Stimulated activated CD4-positive, alpha-beta T cell treated with anti-CD3 and anti-CD28 coated beads, Interleukin-2, amount 100 ng/mL, for 4 hours (primary cell): ENCODE data around the gene FIGNL2.

ENCODE experiments used
- DNase-seq: peaks from one replicate; pipeline ENCODE4 v3.0.0-alpha.2; 2020; ENCODE audit warnings: low read depth

The FIGNL2 gene

GRCh38 chr12:51874000-51874399, 25.5 kb upstream of the FIGNL2 start:
- no peak for DNase-seq

- no peak for DNase-seq
These were observed 24.9 kb upstream of the FIGNL2 start for GRCh38 chr12:51873251-51873994.

GRCh38 chr12:51872689-51872981, 24.1 kb upstream of the FIGNL2 start:
- no peak for DNase-seq

DNA sequence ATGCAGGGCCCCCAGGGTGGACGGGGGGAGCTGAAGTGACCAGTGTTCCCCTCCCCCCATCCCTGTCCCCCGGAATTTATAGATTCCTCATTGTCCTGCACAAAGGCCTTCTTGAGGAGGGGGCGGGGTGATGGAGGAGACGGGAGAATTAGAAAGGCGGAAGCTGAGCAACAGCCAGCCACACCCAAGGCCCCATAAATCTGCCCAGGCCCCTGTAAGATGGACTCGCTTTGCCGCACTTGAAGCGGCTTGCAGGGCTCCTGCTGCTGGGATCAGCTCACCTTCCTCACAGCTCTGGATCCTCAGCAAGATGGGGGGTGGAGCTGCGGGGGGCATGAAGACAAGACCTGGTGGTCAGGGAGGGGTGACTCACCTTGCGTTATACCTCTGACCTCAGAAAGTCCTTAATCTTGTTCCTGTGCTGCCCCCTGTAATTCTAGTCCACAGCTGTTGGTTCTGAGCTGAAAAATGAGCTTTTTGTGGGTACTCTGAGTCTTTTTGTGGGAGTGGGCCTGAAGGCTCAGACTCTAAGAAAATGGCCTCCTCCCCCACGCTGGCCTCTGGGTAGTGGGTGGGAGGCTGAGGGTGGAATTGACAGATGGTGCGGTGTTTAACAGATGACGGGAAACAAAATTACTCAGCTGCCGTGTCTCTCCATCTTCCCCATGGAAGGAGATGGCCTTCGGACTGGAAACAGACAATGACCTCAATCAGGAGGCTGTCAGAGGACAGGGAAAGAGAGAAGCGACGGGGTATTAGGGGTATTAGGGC, 23.6 kb upstream of the FIGNL2 start:
- DNase-seq, result no peak

- DNase-seq, result no peak
These were observed 22.6 kb upstream of the FIGNL2 start for GRCh38 chr12:51871126-51871525.

- DNase-seq, result no peak
These were observed 22.0 kb upstream of the FIGNL2 start for GRCh38 chr12:51870504-51870903.

DNA sequence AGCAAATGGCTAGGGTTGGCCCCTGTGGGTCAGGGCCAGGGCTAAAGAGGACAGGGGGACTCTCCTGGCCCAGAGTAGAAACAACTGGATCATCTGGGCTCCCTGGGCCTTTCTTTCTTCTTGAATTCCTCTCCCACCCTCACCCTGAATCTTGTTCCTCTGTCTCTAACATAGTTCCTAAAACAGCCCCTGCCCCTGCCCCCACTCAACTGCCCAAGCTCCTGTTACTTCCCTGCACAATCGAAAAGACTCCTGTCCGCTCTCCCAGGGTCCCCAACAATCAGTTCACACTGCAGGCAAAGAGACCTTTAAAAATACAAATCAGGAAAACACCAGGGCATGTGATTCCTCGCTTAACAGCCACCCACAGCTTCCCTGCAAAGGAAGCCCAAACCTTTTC, 21.4 kb upstream of the FIGNL2 start:
- DNase-seq, result no peak

GRCh38 chr12:51869496-51869865, 21.0 kb upstream of the FIGNL2 start:
- DNase-seq, result no peak

DNA sequence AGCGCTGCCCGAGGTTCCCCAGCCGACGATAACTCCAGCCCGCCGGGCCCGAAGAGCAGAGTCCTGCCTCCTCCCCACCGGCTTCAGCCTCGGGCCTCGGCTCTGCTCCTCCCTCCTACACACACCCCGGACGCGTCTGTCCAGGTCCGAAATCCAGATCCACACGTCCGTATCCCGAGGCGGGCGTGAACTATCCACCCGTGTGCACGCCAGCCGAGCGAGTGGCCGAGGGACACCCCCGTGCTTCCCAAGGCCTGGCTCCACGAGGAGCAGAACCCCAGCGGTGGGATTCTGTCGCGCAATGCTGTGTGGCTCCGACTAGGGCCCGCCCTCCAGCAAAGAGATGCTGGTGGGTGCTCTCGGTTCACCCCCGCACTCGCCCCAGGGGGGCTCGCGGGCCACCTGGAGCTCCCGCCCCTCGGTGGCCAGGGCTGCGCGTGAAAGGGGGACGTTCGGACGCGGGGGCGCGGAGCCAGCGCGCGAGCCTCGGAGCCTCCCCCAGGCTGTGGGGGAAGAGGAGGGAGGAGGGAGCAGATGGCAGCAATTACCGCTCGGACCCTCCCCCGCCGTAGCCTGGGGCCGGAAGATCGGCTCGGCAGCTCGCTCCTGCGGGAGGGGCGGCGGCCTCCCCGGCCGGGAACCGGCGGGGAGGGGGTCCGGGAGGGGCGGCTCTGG, 20.4 kb upstream of the FIGNL2 start:
- DNase-seq, result no peak

GRCh38 chr12:51867796-51868428, 19.4 kb upstream of the FIGNL2 start:
- no peak for DNase-seq

DNA sequence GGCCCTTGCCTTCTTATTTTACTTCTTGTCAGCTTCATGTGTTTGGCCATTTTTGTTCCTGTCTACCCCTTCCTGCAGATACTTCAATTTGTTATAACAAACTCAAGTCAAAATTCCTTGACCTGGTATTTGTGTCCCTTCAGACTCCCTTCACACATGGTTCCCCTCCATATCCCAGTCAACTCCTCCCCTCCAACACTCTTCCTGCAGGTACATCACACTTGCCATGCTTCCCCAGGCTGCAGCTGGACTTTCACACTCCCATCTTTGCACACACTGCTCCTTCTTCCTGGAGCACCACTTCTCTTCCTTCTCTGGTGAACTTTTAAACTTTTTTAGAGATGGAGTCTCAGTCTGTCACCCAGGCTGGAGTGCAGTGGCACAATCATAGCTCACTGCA, 18.9 kb upstream of the FIGNL2 start:
- no peak for DNase-seq

GRCh38 chr12:51866762-51867161, 18.2 kb upstream of the FIGNL2 start:
- DNase-seq, result no peak

- DNase-seq, result no peak
These were observed 17.8 kb upstream of the FIGNL2 start for GRCh38 chr12:51866324-51866723.

DNA sequence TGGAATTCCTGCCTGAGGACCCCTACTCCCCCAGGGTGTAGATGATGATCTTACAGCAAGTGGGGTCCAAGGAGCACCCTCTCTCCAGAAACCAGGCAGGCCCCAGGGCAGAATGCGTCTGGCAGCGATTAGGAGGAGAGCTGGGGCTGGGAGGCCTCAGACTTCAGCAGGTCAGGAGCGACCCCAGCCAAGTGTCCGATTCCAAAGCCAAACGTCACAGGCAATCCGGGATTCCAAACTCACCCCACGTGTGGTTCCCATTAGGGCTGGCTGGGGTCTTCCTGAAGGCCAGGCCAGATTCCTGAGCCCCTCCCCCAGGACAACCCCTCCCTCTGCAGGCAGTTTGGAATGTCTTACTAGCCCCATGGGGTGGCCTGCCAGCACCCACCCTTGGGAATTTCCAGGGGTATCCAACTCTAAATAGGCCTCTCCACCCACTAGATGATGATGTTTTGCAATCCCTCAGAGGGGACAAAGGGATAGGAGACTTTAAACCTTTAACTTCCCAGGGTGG, 17.3 kb upstream of the FIGNL2 start:
- no peak for DNase-seq

GRCh38 chr12:51864833-51865670, 16.5 kb upstream of the FIGNL2 start:
- no peak for DNase-seq

DNA sequence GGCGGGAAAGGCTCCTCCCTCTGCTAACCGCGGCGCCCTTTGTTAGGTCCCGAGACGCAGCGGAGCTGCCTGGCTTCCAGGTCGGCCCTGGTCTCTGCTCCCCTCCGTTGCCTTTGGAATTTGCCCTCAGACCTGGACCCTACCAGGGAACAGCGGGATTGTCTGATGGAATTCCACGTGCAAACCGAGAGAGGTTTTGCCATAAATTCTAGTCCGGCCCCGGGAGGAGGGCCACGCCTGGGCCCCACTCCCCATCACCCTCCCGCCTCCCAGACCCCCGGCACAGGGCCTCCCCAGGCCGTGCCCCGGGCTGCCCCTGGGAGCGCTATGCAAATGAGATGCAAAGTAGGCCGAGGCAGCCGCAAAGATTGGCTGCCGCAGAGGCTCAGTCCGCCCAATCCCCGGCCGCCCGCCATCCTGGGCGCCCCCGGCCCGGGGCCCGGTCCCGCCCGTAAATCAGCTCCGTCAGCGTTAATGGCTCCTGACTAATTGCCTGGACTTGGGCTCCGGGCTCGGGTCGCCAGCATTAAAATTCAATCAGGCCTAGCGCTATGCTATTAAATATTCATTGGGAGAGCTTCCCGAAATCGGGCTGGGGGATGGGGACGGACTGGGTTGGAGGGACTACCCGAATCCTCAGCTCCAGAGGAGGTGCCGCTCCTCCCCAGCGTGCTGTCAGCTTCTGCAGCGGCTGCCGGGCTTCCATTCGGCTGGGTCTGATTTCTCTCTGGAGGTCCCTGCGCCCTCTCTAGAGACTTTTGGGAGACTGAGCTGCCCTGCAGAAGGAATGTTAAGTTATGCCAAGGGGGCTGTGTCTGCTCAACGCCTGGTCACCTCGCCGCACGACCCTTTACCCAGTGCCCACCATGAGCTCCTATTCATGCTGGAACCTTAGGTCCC, 15.7 kb upstream of the FIGNL2 start:
- no peak for DNase-seq

DNA sequence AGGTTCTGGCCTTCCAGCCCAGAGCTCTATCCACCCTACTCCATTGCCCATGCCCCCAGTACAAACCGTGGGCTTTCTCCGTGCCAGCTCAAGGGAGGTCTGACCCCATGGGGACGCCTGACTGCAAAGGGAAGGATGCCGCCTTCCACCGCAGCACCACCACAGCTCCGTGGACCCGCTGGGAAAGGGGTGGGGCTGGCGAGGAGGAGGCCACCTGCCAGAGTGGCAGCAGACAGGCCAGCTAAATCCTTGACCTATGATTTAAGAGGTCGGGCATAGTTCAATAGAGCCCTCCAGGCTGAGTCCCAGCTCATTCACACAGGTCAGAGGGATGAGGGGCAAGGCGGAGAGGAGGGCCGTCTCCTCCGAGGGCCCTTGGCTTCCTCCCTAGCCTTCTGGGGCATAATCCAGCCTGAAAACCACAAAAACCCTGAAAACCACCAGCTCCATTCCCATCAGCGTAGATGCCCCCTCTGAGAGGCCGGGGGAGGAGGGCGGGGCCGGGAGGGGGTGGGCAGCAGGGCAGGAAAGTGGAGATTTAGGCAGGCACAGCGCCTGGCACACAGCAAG, 14.9 kb upstream of the FIGNL2 start:
- no peak for DNase-seq

DNA sequence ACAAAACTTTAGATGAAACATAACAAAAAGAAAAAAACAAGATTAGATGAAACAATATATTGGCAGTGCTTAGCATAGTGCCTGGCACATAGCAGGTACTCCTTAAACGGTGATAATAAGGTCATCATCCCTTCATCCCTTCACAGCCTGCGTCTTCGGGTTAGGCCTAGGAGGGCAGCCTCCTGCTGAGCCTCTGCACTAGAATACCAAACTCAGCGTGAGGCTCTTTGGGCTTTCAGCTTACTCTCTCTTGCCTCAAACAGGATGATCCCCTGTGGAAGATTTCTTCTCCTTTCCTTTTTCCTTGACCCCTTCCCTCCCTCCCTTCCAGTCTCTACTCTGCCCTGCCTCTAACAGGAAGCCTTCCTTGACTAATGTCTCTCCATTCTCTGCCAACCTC, 14.4 kb upstream of the FIGNL2 start:
- DNase-seq, result no peak

GRCh38 chr12:51860986-51861385, 12.5 kb upstream of the FIGNL2 start:
- DNase-seq, result no peak
